Fibroblast of mammary gland (primary cell): ENCODE measurements around the gene SPATS2L.

Source experiments
- DNase-seq: peaks from one replicate; pipeline ENCODE4 v3.0.0-alpha.2; 2010; ENCODE audit warnings: low read depth
- H3K4me3 ChIP-seq: 2 replicates; pipeline ENCODE4 v1.5.1; 2011; ENCODE audit warnings: low read depth, mild to moderate bottlenecking, low read length, moderate library complexity; ENCODE audit not compliant: control insufficient read depth
- CTCF ChIP-seq: conservative IDR thresholded peaks from 2 replicates; pipeline ENCODE4 v1.5.1; 2011; ENCODE audit warnings: low read depth, low read length, inconsistent platforms; ENCODE audit not compliant: control insufficient read depth, insufficient read depth

The SPATS2L gene

GRCh38 chr2:200380833-200381542 lies 74.5 kb downstream of the SPATS2L start:
- TF ChIP-seq CTCF = no peak
- no peak overlapping the region for H3K4me3 ChIP-seq
- peak; percentile 58 for DNase-seq

GRCh38 chr2:200382874-200383273 lies 76.4 kb downstream of the SPATS2L start:
- TF ChIP-seq CTCF = no peak
- DNase-seq = no peak
- H3K4me3 ChIP-seq = no peak overlapping the region

GRCh38 chr2:200383380-200384110 lies 77.1 kb downstream of the SPATS2L start:
- TF ChIP-seq CTCF = no peak
- DNase-seq = peak; percentile 77
- no peak overlapping the region for H3K4me3 ChIP-seq

GRCh38 chr2:200385063-200385635 lies 78.7 kb downstream of the SPATS2L start:
- H3K4me3 ChIP-seq = no peak overlapping the region
- TF ChIP-seq CTCF = no peak
- DNase-seq = no peak

DNA sequence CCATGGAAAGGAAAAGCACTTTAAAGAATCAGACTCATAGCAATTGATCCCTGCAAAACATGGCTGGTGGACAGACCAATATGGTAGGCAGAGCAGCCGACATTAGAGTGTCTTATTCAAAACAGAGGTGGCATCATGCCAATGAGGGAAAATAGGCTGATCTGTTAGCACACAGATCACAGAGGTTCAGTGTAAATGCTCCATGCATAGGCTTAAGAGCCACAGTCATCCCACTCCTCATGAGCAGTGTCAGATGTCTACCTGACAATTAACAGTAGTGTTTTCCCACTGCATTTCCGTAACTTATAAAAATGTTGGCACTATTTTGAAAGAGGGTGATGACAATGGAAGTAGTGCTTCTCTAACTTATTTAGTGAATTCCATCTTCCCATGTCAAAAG lies 86.7 kb downstream of the SPATS2L start:
- no peak overlapping the region for H3K4me3 ChIP-seq
- no peak for DNase-seq
- no peak for TF ChIP-seq CTCF

- TF ChIP-seq CTCF = no peak
- no peak overlapping the region for H3K4me3 ChIP-seq
- DNase-seq = no peak
These were observed 87.6 kb downstream of the SPATS2L start for GRCh38 chr2:200394045-200394444.
